Measurements from ENCODE around the gene SOX13.

The SOX13 gene

DNA sequence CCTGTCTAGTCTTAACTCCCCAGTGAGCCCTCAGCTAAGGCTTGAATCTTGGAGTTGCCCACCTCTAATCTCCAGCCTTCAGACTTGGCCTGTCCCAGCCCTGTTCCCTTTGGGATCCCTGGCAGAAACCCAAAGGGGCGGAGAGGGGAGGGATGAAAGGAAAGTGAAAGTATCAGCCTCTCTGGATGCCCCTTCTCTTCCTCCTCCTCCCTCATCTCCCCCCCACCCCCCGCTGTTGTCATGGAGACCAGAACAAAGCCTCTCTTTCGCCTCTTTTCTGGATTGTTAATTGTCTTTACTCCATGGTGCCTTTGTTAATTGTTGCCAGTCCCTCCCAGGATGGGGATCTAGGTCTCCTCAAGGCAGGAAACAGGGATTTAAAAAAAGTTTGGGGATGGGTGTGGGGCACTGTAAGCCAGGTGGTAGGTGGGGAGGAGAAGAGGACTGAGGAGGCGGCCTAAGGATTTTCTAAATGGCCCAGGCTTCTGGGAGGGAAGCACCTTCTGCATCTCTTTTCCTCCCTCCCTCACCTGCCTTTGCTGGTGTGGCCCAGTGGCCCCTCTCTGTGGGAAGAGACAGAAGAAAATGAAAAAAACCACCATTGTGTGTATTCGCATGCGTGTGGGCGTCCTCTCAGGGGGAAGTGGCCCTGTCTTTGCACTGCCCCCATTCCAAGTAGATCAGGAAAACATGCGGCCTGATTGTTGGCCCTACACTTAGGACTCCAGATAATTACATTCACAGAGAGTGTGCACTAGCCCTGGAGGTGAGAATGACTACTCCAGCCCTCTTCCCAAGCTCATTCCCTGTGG, 7.5 kb upstream of the SOX13 start:
- no peak for DNase-seq

DNA sequence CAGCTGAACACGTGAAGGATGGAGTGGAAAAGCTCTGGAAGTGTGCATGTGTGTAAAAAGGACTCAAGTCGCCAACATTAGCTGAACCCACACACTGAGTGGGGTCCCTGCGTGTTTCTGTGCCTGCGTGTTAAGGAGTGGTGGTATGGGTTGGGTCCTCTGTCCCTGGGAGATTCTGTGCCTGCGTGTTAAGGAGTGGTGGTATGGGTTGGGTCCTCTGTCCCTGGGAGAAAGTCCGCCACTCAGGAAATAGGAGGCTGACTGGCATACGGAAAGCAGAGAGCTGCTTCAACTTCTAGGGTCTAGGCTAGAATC, 7.0 kb upstream of the SOX13 start:
- no peak for DNase-seq

DNA sequence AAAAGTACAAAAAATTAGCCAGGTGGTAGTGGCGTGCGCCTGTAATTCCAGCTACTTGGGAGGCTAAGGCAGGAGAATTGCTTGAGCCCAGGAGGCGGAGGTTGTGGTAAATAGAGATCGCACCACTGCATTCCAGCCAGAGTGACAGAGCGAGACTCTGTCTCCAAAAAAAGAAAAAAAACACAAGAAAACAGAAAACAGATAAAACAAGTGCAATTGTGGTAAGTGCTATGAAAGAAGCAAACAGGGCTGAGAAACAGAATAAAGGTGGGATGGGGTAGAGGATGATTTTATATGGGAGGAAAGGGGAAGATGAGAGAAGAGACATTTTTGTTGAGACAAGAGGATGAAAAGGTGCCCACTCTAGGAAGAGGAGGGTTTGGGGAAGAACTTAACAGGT, 5.0 kb upstream of the SOX13 start:
- DNase-seq: no peak

DNA sequence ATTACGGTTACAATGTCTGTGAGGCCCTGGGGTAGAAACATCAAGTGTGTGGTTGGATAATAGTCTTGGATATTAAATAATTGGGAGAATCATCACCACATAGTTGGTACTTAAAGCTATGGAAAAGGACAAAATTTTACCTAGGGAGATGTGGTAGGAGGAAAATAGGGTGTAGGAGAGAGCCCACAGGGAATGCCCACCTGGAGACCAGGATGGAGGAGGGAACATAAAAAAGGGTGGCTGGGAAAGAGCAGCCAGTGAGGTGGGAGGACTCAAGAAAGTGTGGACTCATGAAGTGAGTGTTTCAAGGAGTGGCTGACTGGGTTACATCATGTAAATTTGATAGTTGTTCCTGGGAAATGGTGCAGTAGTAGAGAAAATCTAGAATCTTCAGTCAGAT, 3.0 kb upstream of the SOX13 start:
- DNase-seq: no peak

DNA sequence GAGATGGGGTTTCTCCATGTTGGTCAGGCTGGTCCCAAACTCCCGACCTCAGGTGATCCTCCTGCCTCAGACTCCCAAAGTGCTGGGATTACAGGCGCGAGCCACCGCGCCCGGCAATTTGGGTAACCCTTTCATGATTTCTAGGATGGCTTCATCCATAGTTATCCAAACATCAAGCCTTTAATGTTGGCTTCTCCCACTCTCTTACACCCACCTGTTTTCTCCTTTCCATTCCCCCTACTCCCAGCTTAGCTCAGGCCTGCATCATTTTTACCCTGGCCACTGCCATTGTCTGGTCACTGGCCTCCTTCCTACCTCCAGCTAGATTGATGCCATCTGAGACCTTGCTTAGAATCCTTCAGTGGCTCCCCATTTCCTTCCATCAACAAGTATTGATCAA, 2.0 kb upstream of the SOX13 start:
- no peak for DNase-seq

DNA sequence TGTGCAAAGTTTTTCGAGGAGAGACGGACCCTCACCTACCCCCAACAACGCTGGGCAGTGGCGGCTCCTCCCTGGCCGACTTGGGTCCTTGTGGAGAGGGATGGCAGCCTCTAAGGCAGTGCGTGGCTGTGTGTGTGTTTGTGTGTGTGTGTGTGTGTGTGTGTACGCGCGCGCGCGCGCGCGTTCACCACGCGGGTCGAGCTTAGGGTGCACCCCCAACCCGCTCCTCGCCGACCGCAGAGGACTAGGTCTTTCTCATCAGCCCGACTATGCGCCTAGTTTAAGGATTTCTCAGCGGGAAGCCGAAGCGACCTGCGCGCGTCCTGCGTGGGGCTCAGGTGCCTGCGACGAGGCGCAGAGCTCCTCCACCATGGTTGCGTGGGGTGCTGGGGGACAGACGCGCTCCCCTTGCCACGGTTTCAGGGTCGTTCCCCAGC, 940 bp downstream of the SOX13 start:
- no peak for DNase-seq

DNA sequence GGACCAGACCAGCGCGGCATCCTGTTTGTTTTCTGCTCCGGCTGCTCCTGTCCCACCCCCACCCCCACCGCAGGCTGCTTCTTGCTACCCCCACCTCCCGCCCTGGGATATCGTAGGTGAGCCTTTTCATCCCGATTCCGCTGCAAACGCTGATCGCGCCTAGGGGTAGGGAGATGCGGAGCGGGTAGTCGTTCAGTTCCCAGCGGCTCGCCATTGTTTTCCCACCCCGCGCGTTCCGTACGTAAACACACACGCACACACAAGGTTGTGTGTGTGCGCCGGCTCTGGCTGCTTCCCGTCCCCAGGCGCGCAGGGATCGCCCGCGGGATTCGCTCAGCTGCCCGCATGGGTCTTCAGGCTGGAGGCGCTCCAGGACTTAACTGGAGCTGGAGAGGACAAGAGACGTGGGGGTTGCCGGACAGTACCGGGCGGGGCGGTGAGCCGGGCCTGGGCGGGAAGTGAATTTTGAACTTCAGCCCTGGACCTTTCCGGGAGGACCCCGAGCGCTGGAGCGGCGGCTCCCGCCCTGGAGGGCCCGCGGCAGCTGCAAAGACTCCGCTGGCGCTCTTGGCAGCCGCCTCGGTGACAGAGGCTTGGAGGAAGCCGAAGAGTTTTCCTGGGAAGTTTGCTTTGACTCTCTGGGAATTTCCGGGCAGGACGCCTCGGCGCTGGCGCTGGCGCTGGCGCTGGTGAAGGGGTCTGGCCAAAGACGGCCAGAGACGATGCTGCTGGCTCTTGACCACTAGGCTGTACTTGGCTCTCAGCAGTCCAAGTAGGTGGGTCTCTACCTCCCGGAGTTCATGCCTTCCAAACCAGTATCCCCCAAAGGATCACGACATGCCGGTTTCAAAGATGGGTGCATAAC, 1.6 kb downstream of the SOX13 start:
- no peak for DNase-seq

DNA sequence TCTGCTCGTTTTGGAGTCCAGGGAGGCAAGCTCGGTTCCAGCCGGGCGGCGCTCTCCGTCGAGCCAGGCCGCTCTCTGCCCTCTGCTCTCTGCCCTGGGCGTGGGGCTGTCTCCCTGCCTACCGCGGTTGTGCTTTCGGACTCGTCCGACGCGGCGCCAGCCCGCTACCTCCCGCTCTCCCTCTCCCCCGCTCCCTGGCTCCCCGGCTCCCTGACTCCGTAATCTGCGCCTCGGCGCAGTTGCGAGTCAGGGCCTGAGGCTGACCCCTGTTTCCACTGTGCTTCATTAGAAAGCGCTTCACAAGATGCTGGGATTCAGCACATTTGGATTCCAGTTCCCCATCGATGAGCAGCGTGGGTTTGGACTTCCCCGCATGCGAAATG, 2.2 kb downstream of the SOX13 start:
- DNase-seq: no peak

DNA sequence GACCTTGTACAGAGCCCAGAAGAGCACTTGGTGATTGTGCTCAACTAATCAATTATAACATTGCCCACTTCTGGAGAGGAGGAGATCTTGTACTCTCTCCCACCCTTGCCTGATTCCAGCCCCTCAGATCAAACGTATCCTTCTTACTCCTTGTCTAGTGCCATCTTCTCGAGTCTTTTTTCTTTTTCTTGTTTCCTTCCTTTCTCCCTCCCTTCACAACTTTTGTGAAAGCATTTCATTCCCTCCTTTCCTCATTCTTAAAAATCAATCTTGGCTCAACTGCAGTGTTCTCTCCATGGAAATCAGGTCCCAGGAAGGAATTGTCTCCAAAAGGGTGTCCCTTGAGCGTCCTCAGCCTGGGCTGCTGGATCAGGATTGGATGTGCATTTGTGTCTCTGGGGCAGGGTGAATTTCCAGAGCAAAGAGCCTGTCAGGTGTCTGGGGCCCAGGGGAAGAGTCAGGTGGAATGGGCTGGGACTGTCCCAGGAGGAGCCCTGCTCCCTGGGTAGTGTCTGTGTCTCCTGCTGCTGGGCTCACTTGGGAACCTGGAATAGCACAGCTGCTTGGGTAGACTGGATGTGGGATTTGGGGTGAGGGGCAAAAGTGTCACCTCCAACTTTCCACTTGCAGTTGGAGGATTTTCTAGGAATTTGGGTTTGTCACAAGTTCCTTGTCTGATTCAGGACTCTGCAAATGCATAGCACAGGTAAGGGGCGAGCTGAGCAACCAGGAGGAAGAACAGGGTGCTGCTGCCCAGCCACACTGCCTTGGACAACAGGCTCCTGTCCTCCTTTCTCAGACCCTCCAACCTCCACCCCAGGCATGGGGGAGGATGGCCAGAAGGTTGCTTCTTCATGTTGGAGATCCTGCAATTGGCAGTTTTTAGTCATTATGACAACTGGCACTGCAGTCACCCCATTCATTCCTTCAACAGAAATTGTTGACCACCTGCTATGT, 3.3 kb downstream of the SOX13 start:
- DNase-seq: no peak

DNA sequence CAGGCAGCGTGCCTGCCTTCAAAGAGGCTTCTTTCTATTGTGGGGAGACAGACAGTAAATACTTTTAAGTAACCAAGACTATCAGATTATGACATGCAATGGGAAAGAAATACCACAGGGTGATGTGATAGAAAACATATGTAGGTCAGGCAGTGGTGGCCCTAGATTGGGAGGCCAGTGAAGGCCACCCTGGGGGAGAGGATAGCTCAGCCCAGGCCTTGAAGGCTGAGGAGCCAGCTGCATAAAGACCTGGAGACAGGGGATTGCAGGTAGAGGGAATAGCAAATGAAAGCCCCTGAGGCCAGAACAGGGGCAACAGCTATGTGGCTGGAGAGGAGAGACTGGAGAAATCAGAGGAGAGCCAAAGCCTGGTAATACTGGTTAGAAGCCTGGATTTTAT, 4.0 kb downstream of the SOX13 start:
- DNase-seq: no peak

DNA sequence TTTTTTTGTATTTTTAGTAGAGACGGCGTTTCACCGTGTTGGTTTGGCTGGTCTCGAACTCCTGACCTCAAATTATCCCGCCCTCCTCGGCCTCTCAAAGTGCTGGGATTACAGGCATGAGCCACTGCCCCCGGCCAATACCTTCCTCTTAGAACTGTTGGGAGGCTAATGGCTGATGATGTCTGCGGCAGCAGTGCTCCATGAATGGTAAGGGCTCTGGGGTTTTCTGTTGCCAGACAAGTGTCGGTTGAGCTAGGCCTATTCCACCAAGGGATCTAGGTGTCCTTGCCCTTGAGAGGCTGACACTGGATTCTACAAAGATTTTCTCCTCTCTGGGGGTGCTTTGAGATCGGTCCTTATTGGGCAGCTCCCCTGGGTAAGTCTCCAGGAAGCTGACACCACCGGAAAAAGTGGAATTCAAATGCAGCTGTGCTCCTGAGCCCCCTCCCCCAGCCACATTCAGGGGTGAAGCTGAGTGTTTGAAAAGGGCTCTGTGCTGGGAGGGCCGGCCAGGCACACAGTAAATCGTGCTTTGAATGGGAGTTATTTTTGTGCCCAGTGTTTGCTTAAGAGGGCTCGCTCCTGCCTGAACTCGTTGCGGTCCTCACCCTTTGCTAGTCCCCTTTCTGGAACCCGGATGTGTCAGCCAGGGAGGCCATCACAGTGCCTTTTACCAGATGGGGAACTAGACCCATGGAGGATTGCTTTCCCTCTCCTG, 5.2 kb downstream of the SOX13 start:
- DNase-seq: no peak

DNA sequence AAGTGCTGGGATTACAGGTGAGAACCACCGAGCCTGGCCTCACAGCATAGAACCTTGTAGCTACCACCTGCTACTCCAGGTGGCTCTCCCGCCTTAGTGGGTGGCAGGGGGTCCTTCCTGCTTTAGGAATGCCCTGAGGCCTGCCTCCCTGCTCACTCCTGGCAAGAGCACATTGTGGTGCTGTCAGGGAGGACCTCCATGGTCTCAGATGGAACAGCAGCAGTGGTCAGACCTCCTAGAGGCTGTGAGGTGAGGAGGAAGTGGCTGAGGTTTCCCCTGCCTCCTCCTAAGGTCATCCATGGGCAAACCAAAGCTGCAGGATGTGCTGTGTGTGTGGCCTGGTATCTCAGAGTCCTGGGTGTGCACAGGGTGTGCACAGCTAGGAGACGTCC, 6.7 kb downstream of the SOX13 start:
- DNase-seq: no peak

DNA sequence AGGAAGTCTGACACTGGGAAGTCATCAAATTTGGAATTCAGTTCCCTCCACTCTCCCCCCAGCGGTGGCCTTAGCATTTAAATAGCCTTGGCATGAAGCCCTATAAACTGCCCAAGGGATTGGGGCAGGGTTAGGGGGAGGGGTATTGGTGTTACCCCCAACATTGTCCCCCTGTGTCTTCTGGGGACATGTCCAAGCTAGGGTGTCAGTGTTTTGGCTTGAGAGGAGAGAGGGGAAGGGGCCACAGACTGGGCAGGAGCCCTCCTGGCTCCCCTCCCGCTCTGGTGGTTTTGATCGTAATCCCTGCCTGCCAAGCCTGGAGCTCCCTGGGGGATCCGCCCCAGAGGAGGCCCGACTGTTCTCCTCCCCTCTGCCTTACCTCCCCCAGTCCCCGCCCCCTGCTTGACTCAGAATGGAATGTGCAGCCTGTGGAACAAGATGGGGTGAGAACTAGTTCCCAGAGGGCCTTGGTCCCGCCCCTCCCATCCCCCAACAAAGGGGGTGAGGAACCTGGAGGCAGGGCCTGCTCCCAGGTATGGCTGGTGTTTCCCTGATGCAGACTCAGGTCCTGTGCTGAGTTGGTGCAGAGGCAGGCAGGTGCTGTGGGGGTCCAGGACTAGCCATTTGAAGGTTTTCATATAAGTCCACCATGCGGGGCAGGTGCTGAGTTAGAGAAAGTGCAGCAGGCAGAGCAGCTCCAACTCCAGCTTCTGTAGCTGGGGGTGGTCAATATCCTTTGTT, 7.4 kb downstream of the SOX13 start:
- DNase-seq: no peak

DNA sequence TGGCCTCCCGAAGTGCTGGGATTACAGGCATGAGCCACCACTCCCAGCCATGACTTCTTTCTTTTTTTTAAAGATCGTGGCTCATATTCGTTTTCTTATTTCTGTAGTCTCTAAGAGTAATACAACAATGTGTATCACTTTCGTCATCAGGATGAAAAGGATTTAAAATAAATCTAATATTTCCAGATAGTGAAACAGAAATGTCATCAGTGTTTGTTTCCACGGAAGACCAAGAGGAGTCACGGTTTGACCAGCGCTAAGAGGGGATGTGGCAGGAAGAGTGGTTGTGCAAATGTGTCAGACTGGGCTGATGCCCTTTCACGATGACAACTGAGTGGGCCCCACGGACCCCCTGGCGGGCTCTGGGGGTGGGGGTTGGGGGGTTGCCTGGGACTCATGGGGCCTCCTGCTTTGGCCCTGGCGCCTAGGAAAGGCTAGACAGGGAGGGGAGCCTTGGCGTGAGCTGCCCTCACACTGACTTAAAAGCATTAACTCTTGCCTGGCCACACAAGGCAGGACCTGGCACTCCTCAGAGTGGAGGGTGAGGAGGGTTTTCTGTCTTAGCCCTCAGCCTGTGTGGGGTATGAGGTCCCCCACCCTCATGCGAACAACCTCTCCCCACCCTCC, 8.4 kb downstream of the SOX13 start:
- no peak for DNase-seq

DNA sequence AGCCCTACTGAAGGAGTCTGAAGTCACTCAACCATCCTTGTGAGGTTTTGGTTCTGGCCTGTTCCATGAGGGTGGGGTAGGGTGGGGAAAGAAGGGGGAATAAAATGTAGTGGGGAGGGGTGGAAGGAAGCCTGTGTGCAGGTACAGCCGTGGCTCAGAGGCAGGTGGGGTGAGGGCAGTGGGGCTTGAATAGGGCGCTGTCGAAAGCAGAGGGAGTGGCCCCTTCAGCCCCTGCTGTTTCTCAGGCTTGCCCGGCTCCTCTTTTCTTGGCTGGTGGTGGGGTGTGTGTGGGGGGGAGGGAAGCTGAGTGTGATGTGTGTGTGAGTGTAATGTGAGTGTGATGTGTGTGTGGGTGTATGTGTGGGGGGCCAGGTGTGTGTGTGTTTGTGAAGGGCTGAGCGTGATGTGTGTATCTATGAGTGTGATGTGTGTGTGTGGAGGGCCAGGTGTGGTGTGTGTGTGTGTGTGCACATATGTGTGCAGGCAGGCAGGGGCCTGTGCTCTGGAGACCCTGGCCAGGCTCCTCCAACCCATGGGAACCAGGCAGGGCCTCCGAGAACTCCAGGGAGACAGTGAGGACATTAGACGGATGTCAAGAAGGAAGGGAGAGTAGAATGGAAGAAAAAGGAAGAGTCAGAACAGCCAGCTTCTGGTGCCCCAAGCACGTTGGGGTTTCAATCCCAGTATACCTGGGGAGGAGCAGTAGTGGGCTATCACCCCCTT, 9.0 kb downstream of the SOX13 start:
- no peak for DNase-seq

DNA sequence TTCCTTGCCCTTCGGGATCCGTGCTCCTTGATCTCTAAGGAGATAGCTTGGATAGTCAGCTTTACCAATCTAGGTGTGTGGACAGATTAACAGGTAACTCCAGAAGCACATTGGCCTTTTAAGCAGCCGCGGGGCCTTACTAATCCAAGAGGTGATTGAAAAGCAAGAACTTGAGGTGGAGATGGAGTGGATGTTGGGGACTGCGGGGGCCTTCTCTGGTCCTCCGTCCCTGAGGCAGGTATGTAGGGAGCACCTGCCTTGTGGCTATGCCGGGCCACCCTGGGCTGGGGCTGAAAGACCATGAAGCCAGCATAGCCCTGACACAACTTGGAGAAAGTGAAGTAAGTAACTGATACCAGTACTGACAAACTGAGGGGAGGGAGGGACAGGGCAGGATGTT, 10.6 kb downstream of the SOX13 start:
- no peak for DNase-seq

DNA sequence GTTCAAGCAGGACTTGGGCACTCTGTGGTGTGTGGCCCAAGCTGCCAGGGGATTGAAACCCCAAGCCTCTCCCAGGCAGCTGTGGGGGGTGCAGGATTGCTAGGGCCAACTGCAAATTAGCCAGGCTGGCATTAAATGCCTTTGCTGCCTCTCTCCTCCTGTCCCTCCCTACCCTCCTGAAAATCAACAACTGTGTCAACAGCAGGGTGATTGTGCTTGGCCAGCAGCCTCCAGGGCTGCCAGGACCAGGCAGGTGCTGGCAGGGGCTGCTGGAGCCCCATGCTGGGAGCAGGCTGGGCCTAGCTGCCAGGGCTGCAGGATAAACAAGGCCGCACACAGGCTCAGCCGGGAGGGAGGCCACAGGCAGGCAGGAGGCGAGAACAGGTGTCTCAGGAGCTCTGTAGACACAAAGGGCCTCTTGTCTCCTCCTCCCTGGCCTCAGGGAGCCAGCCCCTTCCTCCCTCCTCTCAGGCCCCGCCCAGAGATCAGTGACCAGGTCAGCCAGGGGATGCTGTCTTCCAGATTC, 11.4 kb downstream of the SOX13 start:
- no peak for DNase-seq

DNA sequence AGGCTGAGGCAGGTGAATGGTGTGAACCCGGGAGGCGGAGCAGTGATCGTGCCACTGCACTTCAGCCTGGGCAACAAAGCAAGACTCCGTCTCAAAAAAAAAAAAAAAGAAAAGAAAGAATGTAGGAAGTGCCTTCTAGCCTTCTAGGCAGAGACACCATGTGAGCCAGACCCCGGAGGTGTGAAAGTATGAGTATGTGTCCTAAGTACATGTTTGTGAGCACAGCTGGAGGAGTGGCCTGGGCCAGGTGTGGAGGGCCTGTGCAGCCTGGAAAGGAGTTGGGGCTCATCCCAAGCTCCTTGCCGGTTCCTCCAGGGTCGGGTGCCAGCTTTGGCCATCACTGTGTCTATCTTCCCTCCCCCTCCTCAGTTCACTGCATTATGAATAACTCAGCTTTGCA, 13.0 kb downstream of the SOX13 start:
- no peak for DNase-seq

DNA sequence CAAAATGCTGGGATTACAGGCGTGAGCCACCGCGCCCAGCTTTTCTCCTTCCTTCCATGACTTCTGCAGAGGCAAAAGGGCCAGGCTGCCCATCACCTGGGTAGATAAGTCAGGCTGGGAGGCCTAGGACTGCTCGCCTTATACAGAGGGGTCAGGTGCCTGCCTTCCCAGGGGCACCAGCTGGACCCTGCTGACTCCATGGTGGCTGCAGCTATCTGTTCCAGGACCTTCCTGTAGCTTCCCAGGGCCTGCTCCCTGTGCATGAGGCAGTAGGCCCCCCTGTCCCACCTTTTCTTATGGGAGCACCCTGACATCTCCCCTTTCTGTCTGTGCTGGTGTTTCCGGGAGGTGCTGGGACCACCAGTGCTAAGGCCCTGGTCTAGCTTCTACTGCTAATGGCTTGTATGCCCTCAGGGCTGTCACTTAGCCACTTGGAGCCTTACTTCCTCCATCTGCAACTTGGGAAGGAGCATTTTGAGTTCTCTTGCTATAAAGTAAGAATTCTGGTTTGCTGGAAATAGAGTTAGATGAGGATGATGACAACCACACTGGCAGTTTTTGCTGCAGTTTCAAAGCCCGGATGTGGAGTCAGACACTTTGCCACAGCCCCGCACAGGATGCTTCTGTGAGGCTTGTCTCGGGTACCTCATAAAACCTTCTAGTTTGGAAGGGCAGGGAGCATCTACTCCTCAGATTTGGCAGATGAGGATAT, 14.4 kb downstream of the SOX13 start:
- DNase-seq: no peak
